ENCODE measurements around the gene BEST4.

DNA sequence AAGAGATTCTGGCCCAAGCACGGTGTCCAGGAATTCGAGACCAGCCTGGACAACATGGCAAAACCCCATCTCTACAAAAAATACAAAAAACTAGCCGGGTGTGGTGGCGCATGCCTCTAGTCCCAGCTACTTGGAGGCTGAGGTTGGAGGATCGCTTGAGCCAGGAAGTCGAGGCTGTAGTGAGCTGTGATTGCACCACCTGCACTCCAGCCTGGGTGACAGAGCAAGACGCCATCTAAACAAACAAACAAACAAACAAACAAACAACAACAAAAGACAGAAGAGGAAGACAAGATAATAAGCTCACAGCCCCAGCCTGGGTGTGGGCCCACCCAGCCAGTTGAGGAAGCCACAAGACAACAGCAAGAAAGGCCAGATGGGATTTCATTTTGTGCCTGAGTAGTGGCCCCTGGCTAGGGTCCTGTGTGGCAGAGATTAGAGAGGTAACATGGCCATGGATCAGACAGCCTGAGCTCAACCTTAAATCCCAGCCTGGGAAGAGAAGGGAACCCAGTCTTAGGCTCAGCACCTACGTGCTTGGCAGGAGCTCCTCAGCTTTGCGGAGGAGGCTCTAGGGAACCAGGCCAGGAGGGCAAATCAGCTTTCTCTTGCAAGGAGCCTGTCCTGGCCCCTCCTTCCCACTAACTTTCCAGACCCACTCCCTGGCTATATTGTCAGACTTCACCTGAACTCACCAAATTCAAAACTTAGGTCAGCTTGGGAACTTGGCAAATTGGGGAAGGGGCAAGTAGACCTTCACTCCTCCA is 4.9 kb upstream of the BEST4 start:
- TF ChIP-seq CTCF (IDR thresholded peaks at IDR 0.05; ENCODE audit: poor library complexity) (no peak), EZH2phosphoT487 (IDR thresholded peaks at IDR 0.05; ENCODE audit: low read depth, severe bottlenecking, unreplicated experiment) (no peak), EZH2 (IDR thresholded peaks at IDR 0.05; ENCODE audit: borderline replicate concordance) (no peak)

Data from hepatocyte (in vitro differentiated cells).